Activated gamma-delta T cell (primary cell): ENCODE measurements around the gene OR10H1.
"Not testable (repeated sequence)": the region's sequence is repeated elsewhere in the genome, so short reads cannot be mapped to it uniquely, and the experiment has no call there.

ENCODE experiments used
- DNase-seq: peaks from one replicate; lab custom pipeline; 2025; lab: John Stamatoyannopoulos, UW

OR10H1 gene

DNA sequence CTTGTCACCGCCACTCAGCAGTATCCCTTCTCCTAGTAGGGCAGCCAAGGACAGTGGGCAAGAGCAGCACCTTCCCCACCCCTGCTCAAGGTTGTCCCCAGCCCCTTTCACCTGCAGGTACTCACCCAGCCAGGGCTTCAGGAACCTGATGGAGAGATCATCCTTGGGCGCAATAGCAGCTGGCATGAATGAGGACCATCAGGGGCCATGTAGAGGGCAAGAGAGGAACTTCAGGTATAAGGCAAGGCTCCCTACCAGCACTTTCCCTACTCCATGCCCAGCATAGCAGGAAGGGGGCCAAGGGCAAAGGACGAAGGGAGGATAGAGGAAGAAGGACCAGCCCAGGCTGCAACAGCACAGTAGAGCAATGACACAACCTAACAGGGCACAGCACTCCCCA lies 41.3 kb downstream of the OR10H1 start:
- not testable (repeated sequence) for DNase-seq

DNA sequence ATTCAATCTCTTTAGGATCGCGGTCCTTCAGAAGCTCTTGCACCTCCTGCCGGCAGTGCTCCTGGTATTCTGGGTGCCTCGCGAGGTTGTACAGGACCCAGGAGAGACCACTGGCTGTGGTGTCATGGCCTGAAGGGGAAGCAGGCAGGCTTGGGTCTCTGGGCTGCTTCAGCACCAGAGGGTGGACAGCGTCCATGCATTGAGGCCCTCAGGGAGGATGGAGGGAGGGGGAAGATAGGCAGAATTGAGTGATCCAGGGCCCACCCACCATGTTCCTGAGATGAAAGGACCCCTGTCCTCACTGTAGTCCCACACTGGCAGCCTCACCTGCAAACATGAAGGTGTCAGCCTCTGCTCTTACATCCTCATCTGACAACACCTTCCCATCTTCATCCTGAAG lies 45.9 kb downstream of the OR10H1 start:
- no peak for DNase-seq

DNA sequence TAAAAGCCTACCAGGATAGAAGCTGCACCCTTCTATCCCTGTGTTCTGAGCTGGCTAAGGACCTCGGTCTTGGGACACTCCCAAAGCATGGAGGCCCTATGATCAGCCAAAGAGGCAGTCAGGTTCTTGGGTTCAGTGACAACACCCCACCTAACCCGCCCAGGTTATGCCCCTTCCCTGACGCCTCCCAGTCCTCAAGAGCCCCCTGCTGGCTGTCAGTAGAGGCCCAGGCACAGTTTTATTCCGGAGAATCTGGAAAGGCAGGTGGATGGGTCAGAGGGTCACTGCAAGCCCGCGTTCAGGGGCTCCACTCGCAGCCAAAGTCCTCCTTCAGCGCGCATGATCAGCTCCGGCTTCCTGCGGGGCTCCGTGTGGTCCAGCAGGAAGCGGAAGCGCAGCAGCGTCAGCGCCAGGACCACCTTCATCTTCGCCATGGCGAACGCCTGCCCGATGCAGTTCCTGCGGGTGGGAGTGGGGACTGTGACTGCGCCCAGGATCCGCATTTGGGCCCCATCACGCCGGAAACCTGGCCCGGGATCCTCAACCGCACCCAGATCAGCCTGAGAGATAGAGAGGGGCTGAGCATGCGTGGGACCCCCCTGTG lies 55.4 kb downstream of the OR10H1 start:
- no peak for DNase-seq

DNA sequence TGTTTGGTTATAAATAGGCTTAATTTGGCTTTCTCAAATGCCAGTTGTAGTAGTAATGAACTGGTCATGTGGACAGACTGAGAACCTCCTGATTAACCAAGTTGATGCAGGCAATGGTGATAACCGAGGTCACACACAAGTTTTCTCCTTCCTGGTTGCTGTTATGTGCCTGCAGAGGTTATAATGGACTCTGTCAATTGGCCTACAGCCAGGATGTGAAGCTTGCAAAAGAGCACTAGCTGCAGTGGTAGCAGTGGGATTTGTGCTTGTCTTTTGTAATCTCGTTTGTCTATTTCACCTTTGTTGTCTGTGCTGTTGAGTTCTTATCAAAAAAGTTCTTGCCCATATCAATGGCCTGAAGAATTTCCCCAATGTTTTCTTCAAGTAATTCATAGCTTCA lies 57.1 kb downstream of the OR10H1 start:
- no peak for DNase-seq
